ENCODE results near the gene ZNF678.
A peak's percentile ranks its signal among the peaks of the same experiment; 100 is the strongest.

Gene ZNF678

GRCh38 chr1:227563324-227564201, at the start of gene ZNF678:
TSS of gene ZNF678 (plus strand) at chr1:227563556. CDS start at chr1:227650992, 87,436 bp downstream.
- Mint-ChIP-seq H3K36me3 (peaks cover 9% of the 10 kb centered on the region), H3K27ac (peak within 1 kb of the TSS; percentile 98), H3K4me3 (peak within 1 kb of the TSS; percentile 94), H3K4me1 (peaks cover 45% of the 10 kb centered on the region), H3K9me3 (peaks cover 4% of the 10 kb centered on the region)
- DNase-seq (ENCODE audit: low spot score in 2 of 2), result peak; percentile 76 to 95
- peak; percentile 93 for ATAC-seq

- no peak overlapping the region for H3K4me3 Mint-ChIP-seq
- H3K4me1 Mint-ChIP-seq, result no peaks in the 10 kb centered on the region
- no peak for DNase-seq (ENCODE audit: low spot score in 2 of 2)
- ATAC-seq, result no peak
- no peaks in the 10 kb centered on the region for H3K36me3 Mint-ChIP-seq
- no peaks in the 10 kb centered on the region for H3K9me3 Mint-ChIP-seq
- H3K27ac Mint-ChIP-seq, result no peak overlapping the region
These were observed 44.5 kb upstream of the ZNF678 start for GRCh38 chr1:227518876-227519275.

- DNase-seq (ENCODE audit: low spot score in 2 of 2) (no peak), ATAC-seq (no peak)
- Mint-ChIP-seq H3K4me1 (no peaks in the 10 kb centered on the region), H3K27ac (no peak overlapping the region), H3K36me3 (no peaks in the 10 kb centered on the region), H3K9me3 (peaks cover 8% of the 10 kb centered on the region), H3K4me3 (no peak overlapping the region)
These were observed 41.6 kb upstream of the ZNF678 start for GRCh38 chr1:227521782-227522181.

GRCh38 chr1:227526524-227526923, 36.8 kb upstream of the ZNF678 start:
- no peak overlapping the region for H3K27ac Mint-ChIP-seq
- ATAC-seq (no peak), DNase-seq (ENCODE audit: low spot score in 2 of 2) (no peak)
- peaks cover 39% of the 10 kb centered on the region for H3K9me3 Mint-ChIP-seq
- H3K4me3 Mint-ChIP-seq, result no peak overlapping the region
- H3K36me3 Mint-ChIP-seq, result no peaks in the 10 kb centered on the region
- no peaks in the 10 kb centered on the region for H3K4me1 Mint-ChIP-seq

GRCh38 chr1:227532019-227532619, 31.2 kb upstream of the ZNF678 start:
- no peak overlapping the region for H3K27ac Mint-ChIP-seq
- DNase-seq (ENCODE audit: low spot score in 2 of 2) (no peak), ATAC-seq (no peak)
- H3K4me1 Mint-ChIP-seq, result no peaks in the 10 kb centered on the region
- H3K9me3 Mint-ChIP-seq, result peaks cover 32% of the 10 kb centered on the region
- no peak overlapping the region for H3K4me3 Mint-ChIP-seq
- no peaks in the 10 kb centered on the region for H3K36me3 Mint-ChIP-seq

- Mint-ChIP-seq H3K9me3 (no peaks in the 10 kb centered on the region), H3K4me3 (peak overlapping the region; percentile 45), H3K36me3 (no peaks in the 10 kb centered on the region), H3K4me1 (no peaks in the 10 kb centered on the region), H3K27ac (no peak overlapping the region)
- DNase-seq (ENCODE audit: low spot score in 2 of 2) (peak in 1 of 2 donors; percentile 48), ATAC-seq (no peak)
These were observed 22.9 kb upstream of the ZNF678 start for GRCh38 chr1:227540170-227541098.

GRCh38 chr1:227541129-227541528, 22.2 kb upstream of the ZNF678 start:
- no peak for ATAC-seq
- DNase-seq (ENCODE audit: low spot score in 2 of 2), result no peak
- Mint-ChIP-seq H3K36me3 (no peaks in the 10 kb centered on the region), H3K9me3 (no peaks in the 10 kb centered on the region), H3K27ac (no peak overlapping the region), H3K4me1 (no peaks in the 10 kb centered on the region), H3K4me3 (peak overlapping the region; percentile 45)

GRCh38 chr1:227541796-227542152, 21.6 kb upstream of the ZNF678 start:
- ATAC-seq (no peak), DNase-seq (ENCODE audit: low spot score in 2 of 2) (no peak)
- Mint-ChIP-seq H3K4me1 (no peaks in the 10 kb centered on the region), H3K27ac (no peak overlapping the region), H3K36me3 (no peaks in the 10 kb centered on the region), H3K4me3 (peak overlapping the region; percentile 45), H3K9me3 (no peaks in the 10 kb centered on the region)

- H3K9me3 Mint-ChIP-seq, result no peaks in the 10 kb centered on the region
These were observed 20.9 kb upstream of the ZNF678 start for GRCh38 chr1:227542153-227543120.

GRCh38 chr1:227543283-227544066, 19.9 kb upstream of the ZNF678 start:
- no peaks in the 10 kb centered on the region for H3K4me1 Mint-ChIP-seq
- H3K27ac Mint-ChIP-seq, result peak overlapping the region; percentile 79
- DNase-seq (ENCODE audit: low spot score in 2 of 2), result no peak
- no peaks in the 10 kb centered on the region for H3K36me3 Mint-ChIP-seq
- no peak for ATAC-seq
- peak overlapping the region; percentile 45 for H3K4me3 Mint-ChIP-seq
- H3K9me3 Mint-ChIP-seq, result no peaks in the 10 kb centered on the region

More at GRCh38 chr1:227542153-227543120, 20.9 kb upstream of the ZNF678 start:
- no peaks in the 10 kb centered on the region for H3K36me3 Mint-ChIP-seq
- ATAC-seq, result peak; percentile 94
- peak overlapping the region; percentile 45 for H3K4me3 Mint-ChIP-seq
- no peaks in the 10 kb centered on the region for H3K4me1 Mint-ChIP-seq
- H3K27ac Mint-ChIP-seq, result peak overlapping the region; percentile 79
- peak; percentile 91 to 96 for DNase-seq (ENCODE audit: low spot score in 2 of 2)

- Mint-ChIP-seq H3K27ac (no peak overlapping the region), H3K36me3 (no peaks in the 10 kb centered on the region)
These were observed 19.0 kb upstream of the ZNF678 start for GRCh38 chr1:227544067-227545050.

GRCh38 chr1:227545361-227545760, 18.0 kb upstream of the ZNF678 start:
- ATAC-seq (no peak), DNase-seq (ENCODE audit: low spot score in 2 of 2) (no peak)
- no peak overlapping the region for H3K27ac Mint-ChIP-seq
- H3K4me3 Mint-ChIP-seq, result no peak overlapping the region
- H3K9me3 Mint-ChIP-seq, result no peaks in the 10 kb centered on the region
- no peaks in the 10 kb centered on the region for H3K36me3 Mint-ChIP-seq
- no peaks in the 10 kb centered on the region for H3K4me1 Mint-ChIP-seq

More at GRCh38 chr1:227544067-227545050, 19.0 kb upstream of the ZNF678 start:
- no peak overlapping the region for H3K4me3 Mint-ChIP-seq
- no peak for ATAC-seq
- DNase-seq (ENCODE audit: low spot score in 2 of 2), result no peak
- H3K9me3 Mint-ChIP-seq, result no peaks in the 10 kb centered on the region
- no peaks in the 10 kb centered on the region for H3K4me1 Mint-ChIP-seq

GRCh38 chr1:227546059-227546458, 17.3 kb upstream of the ZNF678 start:
- Mint-ChIP-seq H3K9me3 (peaks cover 3% of the 10 kb centered on the region), H3K36me3 (no peaks in the 10 kb centered on the region), H3K27ac (no peak overlapping the region), H3K4me1 (no peaks in the 10 kb centered on the region), H3K4me3 (no peak overlapping the region)
- DNase-seq (ENCODE audit: low spot score in 2 of 2) (no peak), ATAC-seq (no peak)
